ENCODE results near the gene CUBN. TPM values are rescaled to one million over a fixed set of nuclear protein-coding genes. Genes with fewer than 3 reads are reported as not detected.

Gene CUBN
- polyA plus RNA-seq, 2 of the 4 experiments (the other 2 are of a cell fraction): 0.08 to 0.28 TPM

DNA sequence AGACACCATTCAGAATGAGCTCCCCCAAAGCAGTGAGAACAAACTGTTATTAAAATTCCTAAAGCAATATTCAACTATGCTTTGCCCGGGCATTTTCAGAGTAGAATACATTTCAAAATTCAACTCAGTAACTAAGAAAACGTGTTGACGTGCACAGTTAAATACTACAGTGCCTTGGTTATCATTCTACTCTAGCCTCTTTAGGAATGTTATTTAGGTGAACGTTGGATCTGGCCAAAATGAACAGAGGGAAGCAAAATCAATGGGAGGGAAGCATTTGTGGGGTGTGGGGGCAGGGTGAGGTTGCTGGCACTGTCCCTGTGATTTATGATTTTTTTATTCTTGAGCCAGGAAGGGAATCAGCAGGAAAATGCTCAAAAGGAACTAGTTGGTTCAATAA is 339.8 kb downstream of the CUBN start (continued):
- TF ChIP-seq NPAS2 (CRISPR knock-in tag; IDR thresholded peaks at IDR 0.05; ENCODE audit: borderline replicate concordance) (no peak), KDM5A (IDR thresholded peaks at IDR 0.05) (no peak)

DNA sequence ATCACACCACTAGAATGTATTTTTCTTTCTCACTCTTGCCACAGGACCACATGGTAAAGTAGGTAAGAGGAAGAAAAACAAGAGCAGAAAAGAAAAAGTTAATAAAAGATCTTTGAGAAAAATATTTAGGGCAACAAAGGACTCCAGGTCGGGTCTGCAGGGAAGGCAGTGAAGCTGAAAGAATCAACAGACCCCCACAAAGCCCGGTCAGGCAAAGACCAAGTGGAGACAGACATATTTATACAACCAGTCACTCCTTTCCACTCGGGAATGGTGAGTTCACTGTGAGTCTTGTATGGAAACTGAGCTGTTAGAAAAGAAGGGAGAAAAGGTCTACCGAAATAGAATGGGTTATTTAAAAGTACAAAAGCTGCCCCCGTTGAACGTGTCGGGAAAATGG is 340.4 kb downstream of the CUBN start:
- Histone ChIP-seq H3K9me3 (no peaks in the 10 kb centered on the region), H3K4me1 (no peaks in the 10 kb centered on the region), H3K27ac (no peak overlapping the region), H3K4me2 (no peak overlapping the region), H3K4me3 (no peak overlapping the region)
- FAIRE-seq: no peak
- CTCF ChIA-PET: interaction anchor here (0.6 to 2.0 kb wide), 2 partner anchors 12 to 39 kb away, joined by 3 to 10 read pairs; no protein-coding TSS in a partner anchor
- POLR2A ChIA-PET: no interaction called here
- 67% methylated on average over 7 of the region's 7 CpGs for WGBS (ENCODE audit: missing lambda C conversion rate)
- TF ChIP-seq MYC (IDR thresholded peaks at IDR 0.05; ENCODE audit: borderline replicate concordance, low read length) (no peak), HOXA7 (CRISPR knock-in tag; IDR thresholded peaks at IDR 0.05) (no peak), RCOR1 (IDR thresholded peaks at IDR 0.05; ENCODE audit: low read depth, low read length) (no peak), NFE2L2 (conservative IDR thresholded peaks at IDR 0.05; ENCODE audit: low read length) (no peak), BHLHE40 (IDR thresholded peaks at IDR 0.05; ENCODE audit: low read depth, low read length) (no peak), HOXB13 (CRISPR knock-in tag; IDR thresholded peaks at IDR 0.05; ENCODE audit: low read depth) (no peak)
- TF ChIP-seq, protein P1, sequence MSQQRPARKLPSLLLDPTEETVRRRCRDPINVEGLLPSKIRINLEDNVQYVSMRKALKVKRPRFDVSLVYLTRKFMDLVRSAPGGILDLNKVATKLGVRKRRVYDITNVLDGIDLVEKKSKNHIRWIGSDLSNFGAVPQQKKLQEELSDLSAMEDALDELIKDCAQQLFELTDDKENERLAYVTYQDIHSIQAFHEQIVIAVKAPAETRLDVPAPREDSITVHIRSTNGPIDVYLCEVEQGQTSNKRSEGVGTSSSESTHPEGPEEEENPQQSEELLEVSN (IDR thresholded peaks at IDR 0.05; ENCODE audit: borderline replicate concordance, low read depth): no peak
- TF ChIP-seq, protein P2, sequence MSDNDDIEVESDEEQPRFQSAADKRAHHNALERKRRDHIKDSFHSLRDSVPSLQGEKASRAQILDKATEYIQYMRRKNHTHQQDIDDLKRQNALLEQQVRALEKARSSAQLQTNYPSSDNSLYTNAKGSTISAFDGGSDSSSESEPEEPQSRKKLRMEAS (IDR thresholded peaks at IDR 0.05): no peak
- no peak for ATAC-seq
- no peak for DNase-seq (ENCODE audit: low read depth in 1 of 2, low spot score in 1 of 2)

- Histone ChIP-seq H3K27ac (no peak overlapping the region), H3K9me3 (no peaks in the 10 kb centered on the region), H3K4me1 (no peaks in the 10 kb centered on the region), H3K4me3 (no peak overlapping the region), H3K4me2 (no peak overlapping the region)
- no peak for ATAC-seq
- ChIA-PET POLR2A (no interaction called here), CTCF (interaction anchor here (2.0 kb wide), 1 partner anchor 11 kb away, joined by 10 read pairs; no protein-coding TSS in a partner anchor)
- FAIRE-seq: no peak
- WGBS (ENCODE audit: missing lambda C conversion rate): 68% methylated on average over 3 of the region's 3 CpGs
- TF ChIP-seq, protein P1 (IDR thresholded peaks at IDR 0.05; ENCODE audit: borderline replicate concordance, low read depth): no peak
- TF ChIP-seq SREBF2 (IDR thresholded peaks at IDR 0.05) (no peak), POLR2AphosphoS2 (conservative IDR thresholded peaks at IDR 0.05; ENCODE audit: low read length) (no peak), CBX8 (IDR thresholded peaks at IDR 0.05) (no peak)
- no peak for DNase-seq (ENCODE audit: low read depth in 1 of 2, low spot score in 1 of 2)
Observed at GRCh38 chr10:16788778-16789177, 340.8 kb downstream of the CUBN start.

DNA sequence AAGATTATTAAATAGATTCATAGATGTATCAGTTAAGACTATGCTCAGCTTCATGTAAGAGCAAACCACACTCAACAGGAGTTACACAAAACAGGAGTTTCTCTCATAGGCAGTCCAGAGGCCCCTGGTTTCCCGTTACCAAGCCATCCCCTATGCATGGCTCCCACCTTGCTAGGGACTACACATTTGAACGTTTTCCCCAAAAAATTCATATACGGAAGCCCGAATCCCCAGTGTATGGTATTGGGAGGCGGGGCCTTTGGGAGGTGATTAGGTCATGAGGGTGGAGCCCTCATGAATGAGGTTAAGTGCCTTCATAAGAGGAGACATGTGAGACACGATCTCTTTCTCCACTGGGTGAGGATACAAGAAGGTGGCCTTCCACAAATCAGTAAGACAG is 341.5 kb downstream of the CUBN start:
- 81% methylated on average over 6 of the region's 6 CpGs for WGBS (ENCODE audit: missing lambda C conversion rate)
- DNase-seq (ENCODE audit: low read depth in 1 of 2, low spot score in 1 of 2) (no peak), FAIRE-seq (no peak), ATAC-seq (no peak)
- H3K27ac ChIP-seq: no peak overlapping the region
- ChIA-PET POLR2A (no interaction called here), CTCF (no interaction called here)
- H3K4me3 ChIP-seq: no peak overlapping the region
- TF ChIP-seq NFE2L2 (conservative IDR thresholded peaks at IDR 0.05; ENCODE audit: low read length) (no peak), SREBF2 (IDR thresholded peaks at IDR 0.05) (no peak), EP300 (IDR thresholded peaks at IDR 0.05) (no peak)
- H3K9me3 ChIP-seq: no peaks in the 10 kb centered on the region
- no peaks in the 10 kb centered on the region for H3K4me1 ChIP-seq
- H3K4me2 ChIP-seq: no peak overlapping the region

- no peak for FAIRE-seq
- 95% methylated on average over 12 of the region's 12 CpGs for WGBS (ENCODE audit: missing lambda C conversion rate)
Observed at GRCh38 chr10:16787361-16787791, 342.2 kb downstream of the CUBN start.

More at GRCh38 chr10:16787361-16787791, 342.2 kb downstream of the CUBN start:
- H3K4me3 ChIP-seq: no peak overlapping the region
- DNase-seq (ENCODE audit: low read depth in 1 of 2, low spot score in 1 of 2) (no peak), ATAC-seq (no peak)
- no peak overlapping the region for H3K27ac ChIP-seq
- H3K9me3 ChIP-seq: no peaks in the 10 kb centered on the region
- no peak overlapping the region for H3K4me2 ChIP-seq
- POLR2A ChIA-PET: no interaction called here
- H3K4me1 ChIP-seq: no peaks in the 10 kb centered on the region
- no peak for TF ChIP-seq ZC3H11A (IDR thresholded peaks at IDR 0.05)
- TF ChIP-seq, protein P3, sequence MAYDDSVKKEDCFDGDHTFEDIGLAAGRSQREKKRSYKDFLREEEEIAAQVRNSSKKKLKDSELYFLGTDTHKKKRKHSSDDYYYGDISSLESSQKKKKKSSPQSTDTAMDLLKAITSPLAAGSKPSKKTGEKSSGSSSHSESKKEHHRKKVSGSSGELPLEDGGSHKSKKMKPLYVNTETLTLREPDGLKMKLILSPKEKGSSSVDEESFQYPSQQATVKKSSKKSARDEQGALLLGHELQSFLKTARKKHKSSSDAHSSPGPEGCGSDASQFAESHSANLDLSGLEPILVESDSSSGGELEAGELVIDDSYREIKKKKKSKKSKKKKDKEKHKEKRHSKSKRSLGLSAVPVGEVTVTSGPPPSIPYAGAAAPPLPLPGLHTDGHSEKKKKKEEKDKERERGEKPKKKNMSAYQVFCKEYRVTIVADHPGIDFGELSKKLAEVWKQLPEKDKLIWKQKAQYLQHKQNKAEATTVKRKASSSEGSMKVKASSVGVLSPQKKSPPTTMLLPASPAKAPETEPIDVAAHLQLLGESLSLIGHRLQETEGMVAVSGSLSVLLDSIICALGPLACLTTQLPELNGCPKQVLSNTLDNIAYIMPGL (CRISPR knock-in tag; IDR thresholded peaks at IDR 0.05; ENCODE audit: borderline replicate concordance): no peak
- TF ChIP-seq ELK1 (IDR thresholded peaks at IDR 0.05; ENCODE audit: low read depth, low read length): no peak
- no peak for TF ChIP-seq ESRRA (IDR thresholded peaks at IDR 0.05; ENCODE audit: borderline replicate concordance, low read length)
- TF ChIP-seq SREBF2 (IDR thresholded peaks at IDR 0.05): no peak
- TF ChIP-seq POLR2AphosphoS2 (conservative IDR thresholded peaks at IDR 0.05; ENCODE audit: low read length): no peak
- no peak for TF ChIP-seq ZFP36 (IDR thresholded peaks at IDR 0.05; ENCODE audit: borderline replicate concordance, partially characterized antibody)
- no peak for TF ChIP-seq GATA3 (IDR thresholded peaks at IDR 0.05; ENCODE audit: borderline replicate concordance)
- TF ChIP-seq EP300 (IDR thresholded peaks at IDR 0.05): no peak
- TF ChIP-seq BHLHE40 (IDR thresholded peaks at IDR 0.05; ENCODE audit: low read depth, low read length): no peak
- TF ChIP-seq, protein P4, sequence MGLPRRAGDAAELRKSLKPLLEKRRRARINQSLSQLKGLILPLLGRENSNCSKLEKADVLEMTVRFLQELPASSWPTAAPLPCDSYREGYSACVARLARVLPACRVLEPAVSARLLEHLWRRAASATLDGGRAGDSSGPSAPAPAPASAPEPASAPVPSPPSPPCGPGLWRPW (IDR thresholded peaks at IDR 0.05): no peak
- CTCF ChIA-PET: no interaction called here
